ENCODE measurements around the gene WRAP53. TPM values are rescaled to one million over a fixed set of nuclear protein-coding genes. Genes with fewer than 3 reads are reported as not detected.

WRAP53 gene
- total RNA-seq, 1 donor: 4.3 TPM

DNA sequence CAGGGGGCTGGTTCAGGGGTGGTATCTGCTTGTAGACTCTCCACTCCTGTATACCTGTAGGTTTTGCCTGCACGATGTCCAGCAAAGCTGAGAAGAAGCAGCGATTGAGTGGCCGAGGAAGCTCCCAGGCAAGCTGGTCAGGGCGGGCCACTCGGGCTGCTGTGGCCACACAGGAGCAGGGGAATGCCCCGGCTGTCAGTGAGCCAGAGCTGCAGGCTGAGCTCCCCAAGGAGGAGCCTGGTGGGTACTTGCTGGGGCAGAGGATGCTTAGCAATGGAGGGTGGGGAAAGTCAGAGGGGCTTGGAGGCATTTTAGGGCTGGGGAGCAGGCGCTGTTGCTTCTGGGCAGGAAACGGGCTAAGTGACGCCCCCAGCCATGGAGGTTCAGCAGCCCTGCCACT, 31.4 kb downstream of the WRAP53 start:
- Histone ChIP-seq H3K27ac (ENCODE audit: low read depth, low read length) (no peak overlapping the region), H3K4me1 (ENCODE audit: insufficient read depth, low read length) (peaks cover 16% of the 10 kb centered on the region), H3K4me3 (ENCODE audit: insufficient read depth, low read length) (no peak overlapping the region), H3K9me3 (ENCODE audit: low read depth, low read length) (no peaks in the 10 kb centered on the region), H4K20me1 (ENCODE audit: insufficient read depth, low read length) (no peaks in the 10 kb centered on the region), H3K36me3 (ENCODE audit: insufficient read depth, low read length) (no peaks in the 10 kb centered on the region), H3K4me2 (ENCODE audit: insufficient read depth, low read length) (no peak overlapping the region), H3K79me2 (ENCODE audit: insufficient read depth, low read length) (no peaks in the 10 kb centered on the region), H2AFZ (ENCODE audit: low read length) (no peak overlapping the region), H3K27me3 (ENCODE audit: insufficient read depth, low read length) (peaks cover 55% of the 10 kb centered on the region)
- DNase-seq (ENCODE audit: insufficient read length, low spot score, missing footprints): peak; percentile 9
- TF ChIP-seq, protein P1, sequence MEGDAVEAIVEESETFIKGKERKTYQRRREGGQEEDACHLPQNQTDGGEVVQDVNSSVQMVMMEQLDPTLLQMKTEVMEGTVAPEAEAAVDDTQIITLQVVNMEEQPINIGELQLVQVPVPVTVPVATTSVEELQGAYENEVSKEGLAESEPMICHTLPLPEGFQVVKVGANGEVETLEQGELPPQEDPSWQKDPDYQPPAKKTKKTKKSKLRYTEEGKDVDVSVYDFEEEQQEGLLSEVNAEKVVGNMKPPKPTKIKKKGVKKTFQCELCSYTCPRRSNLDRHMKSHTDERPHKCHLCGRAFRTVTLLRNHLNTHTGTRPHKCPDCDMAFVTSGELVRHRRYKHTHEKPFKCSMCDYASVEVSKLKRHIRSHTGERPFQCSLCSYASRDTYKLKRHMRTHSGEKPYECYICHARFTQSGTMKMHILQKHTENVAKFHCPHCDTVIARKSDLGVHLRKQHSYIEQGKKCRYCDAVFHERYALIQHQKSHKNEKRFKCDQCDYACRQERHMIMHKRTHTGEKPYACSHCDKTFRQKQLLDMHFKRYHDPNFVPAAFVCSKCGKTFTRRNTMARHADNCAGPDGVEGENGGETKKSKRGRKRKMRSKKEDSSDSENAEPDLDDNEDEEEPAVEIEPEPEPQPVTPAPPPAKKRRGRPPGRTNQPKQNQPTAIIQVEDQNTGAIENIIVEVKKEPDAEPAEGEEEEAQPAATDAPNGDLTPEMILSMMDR (IDR thresholded peaks at IDR 0.05; ENCODE audit: extremely low read depth, low read depth, low read length): no peak

DNA sequence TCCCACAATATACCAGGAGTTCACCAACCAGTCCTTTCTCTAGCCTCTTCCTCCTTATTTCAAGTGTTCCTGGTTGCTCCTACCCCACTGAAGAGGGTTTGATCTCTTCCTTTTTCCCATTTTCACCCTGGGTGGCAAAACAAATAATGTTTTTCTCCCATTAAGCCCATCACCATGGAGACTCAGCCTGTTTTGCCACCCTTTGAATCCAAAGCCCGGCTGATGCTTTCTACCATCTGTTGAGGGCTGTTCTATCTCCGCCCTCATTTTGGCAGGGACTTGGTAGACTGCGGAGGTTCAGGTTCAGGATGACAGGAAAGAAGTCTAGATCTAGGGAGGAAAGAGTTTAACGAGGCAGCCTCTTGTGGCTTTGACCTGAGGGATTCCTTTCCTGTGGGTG, 31.8 kb downstream of the WRAP53 start:
- Histone ChIP-seq H3K4me2 (ENCODE audit: insufficient read depth, low read length) (no peak overlapping the region), H3K27ac (ENCODE audit: low read depth, low read length) (no peak overlapping the region), H4K20me1 (ENCODE audit: insufficient read depth, low read length) (no peaks in the 10 kb centered on the region), H3K4me1 (ENCODE audit: insufficient read depth, low read length) (peaks cover 16% of the 10 kb centered on the region), H2AFZ (ENCODE audit: low read length) (no peak overlapping the region), H3K4me3 (ENCODE audit: insufficient read depth, low read length) (no peak overlapping the region), H3K27me3 (ENCODE audit: insufficient read depth, low read length) (peaks cover 54% of the 10 kb centered on the region), H3K36me3 (ENCODE audit: insufficient read depth, low read length) (no peaks in the 10 kb centered on the region), H3K9me3 (ENCODE audit: low read depth, low read length) (no peaks in the 10 kb centered on the region), H3K79me2 (ENCODE audit: insufficient read depth, low read length) (no peaks in the 10 kb centered on the region)
- no peak for DNase-seq (ENCODE audit: insufficient read length, low spot score, missing footprints)
- TF ChIP-seq, protein P1 (IDR thresholded peaks at IDR 0.05; ENCODE audit: extremely low read depth, low read depth, low read length): no peak

DNA sequence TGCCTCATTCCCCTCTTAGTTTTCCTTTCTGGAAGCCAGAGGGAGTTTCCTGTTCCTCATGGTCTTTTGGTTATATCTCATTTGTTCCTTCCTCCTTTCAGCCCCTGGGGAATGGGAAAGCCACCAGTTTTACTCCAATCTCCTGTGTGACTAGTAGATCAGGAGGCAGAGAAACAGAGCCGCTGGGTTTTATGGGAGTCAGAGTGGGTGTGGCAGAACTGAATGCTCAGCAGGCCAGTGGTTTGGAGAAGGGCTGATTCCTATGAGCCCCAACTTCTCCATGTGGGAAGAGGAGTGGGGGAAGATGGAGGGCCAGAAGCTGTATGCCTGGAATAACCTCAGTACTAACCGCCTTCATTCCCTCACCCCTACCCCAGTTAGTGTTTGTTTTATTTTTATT, 33.3 kb downstream of the WRAP53 start:
- Histone ChIP-seq H3K4me3 (ENCODE audit: insufficient read depth, low read length) (no peak overlapping the region), H3K4me2 (ENCODE audit: insufficient read depth, low read length) (no peak overlapping the region), H3K79me2 (ENCODE audit: insufficient read depth, low read length) (no peaks in the 10 kb centered on the region), H3K27ac (ENCODE audit: low read depth, low read length) (no peak overlapping the region), H3K4me1 (ENCODE audit: insufficient read depth, low read length) (peaks cover 10% of the 10 kb centered on the region), H3K27me3 (ENCODE audit: insufficient read depth, low read length) (peaks cover 45% of the 10 kb centered on the region), H4K20me1 (ENCODE audit: insufficient read depth, low read length) (no peaks in the 10 kb centered on the region), H3K9me3 (ENCODE audit: low read depth, low read length) (no peaks in the 10 kb centered on the region), H3K36me3 (ENCODE audit: insufficient read depth, low read length) (no peaks in the 10 kb centered on the region), H2AFZ (ENCODE audit: low read length) (no peak overlapping the region)
- peak; percentile 45 for DNase-seq (ENCODE audit: insufficient read length, low spot score, missing footprints)
- TF ChIP-seq, protein P1 (IDR thresholded peaks at IDR 0.05; ENCODE audit: extremely low read depth, low read depth, low read length): no peak

DNA sequence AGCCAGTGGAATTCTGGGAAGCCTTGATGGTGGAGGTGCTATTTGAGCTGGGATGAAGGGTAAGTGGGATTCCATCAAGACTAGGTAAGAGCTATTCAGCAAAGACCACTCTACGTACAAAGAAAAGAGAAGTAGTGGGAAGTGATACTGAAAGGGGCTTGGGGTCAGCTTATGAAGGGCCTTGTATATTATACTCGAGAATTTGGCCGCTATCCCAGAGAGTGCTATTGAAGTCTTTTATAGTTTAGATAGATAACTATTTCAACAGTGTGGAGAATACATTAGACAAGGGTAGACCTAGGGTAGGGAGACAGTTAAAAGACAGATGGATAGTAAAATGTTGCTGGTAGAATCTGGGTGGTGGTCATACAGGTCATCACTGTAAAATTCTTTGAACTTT, 39.6 kb downstream of the WRAP53 start:
- Histone ChIP-seq H3K4me2 (ENCODE audit: insufficient read depth, low read length) (no peak overlapping the region), H2AFZ (ENCODE audit: low read length) (no peak overlapping the region), H3K4me1 (ENCODE audit: insufficient read depth, low read length) (no peaks in the 10 kb centered on the region), H3K27me3 (ENCODE audit: insufficient read depth, low read length) (peaks cover 14% of the 10 kb centered on the region), H3K4me3 (ENCODE audit: insufficient read depth, low read length) (no peak overlapping the region), H3K36me3 (ENCODE audit: insufficient read depth, low read length) (no peaks in the 10 kb centered on the region), H4K20me1 (ENCODE audit: insufficient read depth, low read length) (no peaks in the 10 kb centered on the region), H3K27ac (ENCODE audit: low read depth, low read length) (no peak overlapping the region), H3K79me2 (ENCODE audit: insufficient read depth, low read length) (no peaks in the 10 kb centered on the region), H3K9me3 (ENCODE audit: low read depth, low read length) (no peaks in the 10 kb centered on the region)
- TF ChIP-seq, protein P1 (IDR thresholded peaks at IDR 0.05; ENCODE audit: extremely low read depth, low read depth, low read length): no peak
- no peak for DNase-seq (ENCODE audit: insufficient read length, low spot score, missing footprints)
